Measurements from ENCODE around the gene RAD9A. TPM values are rescaled to one million over a fixed set of nuclear protein-coding genes. Genes with fewer than 3 reads are reported as not detected.

Gene RAD9A
- total and polyA plus RNA-seq, 9 of the 15 experiments (the other 6 are each of a cell fraction or from before 2014, with no cell fraction given), result 1.4 to 41.2 (median 16.1) TPM

DNA sequence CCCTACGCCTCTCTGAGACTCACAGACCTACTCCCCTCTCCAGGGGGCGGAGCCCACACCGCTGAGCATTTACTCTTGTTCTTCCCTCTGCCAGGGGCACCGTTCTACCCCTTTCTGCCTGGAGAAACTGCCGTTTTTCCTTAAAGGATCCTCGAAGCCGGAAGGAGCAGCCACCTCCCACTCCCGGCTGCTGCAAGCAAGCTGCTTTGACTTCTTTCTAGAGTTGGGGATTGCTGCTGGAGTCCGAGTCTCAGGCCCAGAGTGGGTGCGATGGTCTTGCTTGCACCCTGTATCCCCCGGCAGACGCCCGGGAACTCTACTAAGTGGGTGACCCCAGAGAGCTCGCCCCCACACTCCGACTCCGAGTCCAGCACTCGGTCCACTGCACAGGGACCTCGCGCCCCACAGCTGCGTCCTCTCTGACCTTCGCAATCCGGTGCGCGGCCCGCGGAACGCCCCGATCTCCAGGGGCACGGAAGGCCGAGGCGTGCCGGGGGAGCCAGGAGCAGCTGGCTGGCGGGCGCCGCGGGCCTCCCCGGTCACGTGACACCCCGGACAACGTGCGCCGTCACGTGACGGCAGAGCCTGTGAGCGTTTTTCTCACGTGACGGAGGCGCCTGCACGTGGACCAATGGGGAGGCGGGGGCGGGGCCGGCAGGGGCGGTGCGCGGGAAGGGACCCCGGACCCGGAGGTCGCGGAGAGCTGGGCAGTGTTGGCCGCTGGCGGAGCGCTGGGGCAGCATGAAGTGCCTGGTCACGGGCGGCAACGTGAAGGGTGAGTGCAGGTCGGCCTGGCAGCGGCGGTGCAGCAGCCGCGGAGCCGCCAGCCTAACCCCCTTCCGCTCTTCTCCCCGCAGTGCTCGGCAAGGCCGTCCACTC, at the start of gene RAD9A (continued):
- TF ChIP-seq, protein P1, sequence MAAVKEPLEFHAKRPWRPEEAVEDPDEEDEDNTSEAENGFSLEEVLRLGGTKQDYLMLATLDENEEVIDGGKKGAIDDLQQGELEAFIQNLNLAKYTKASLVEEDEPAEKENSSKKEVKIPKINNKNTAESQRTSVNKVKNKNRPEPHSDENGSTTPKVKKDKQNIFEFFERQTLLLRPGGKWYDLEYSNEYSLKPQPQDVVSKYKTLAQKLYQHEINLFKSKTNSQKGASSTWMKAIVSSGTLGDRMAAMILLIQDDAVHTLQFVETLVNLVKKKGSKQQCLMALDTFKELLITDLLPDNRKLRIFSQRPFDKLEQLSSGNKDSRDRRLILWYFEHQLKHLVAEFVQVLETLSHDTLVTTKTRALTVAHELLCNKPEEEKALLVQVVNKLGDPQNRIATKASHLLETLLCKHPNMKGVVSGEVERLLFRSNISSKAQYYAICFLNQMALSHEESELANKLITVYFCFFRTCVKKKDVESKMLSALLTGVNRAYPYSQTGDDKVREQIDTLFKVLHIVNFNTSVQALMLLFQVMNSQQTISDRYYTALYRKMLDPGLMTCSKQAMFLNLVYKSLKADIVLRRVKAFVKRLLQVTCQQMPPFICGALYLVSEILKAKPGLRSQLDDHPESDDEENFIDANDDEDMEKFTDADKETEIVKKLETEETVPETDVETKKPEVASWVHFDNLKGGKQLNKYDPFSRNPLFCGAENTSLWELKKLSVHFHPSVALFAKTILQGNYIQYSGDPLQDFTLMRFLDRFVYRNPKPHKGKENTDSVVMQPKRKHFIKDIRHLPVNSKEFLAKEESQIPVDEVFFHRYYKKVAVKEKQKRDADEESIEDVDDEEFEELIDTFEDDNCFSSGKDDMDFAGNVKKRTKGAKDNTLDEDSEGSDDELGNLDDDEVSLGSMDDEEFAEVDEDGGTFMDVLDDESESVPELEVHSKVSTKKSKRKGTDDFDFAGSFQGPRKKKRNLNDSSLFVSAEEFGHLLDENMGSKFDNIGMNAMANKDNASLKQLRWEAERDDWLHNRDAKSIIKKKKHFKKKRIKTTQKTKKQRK (IDR thresholded peaks at IDR 0.05; ENCODE audit: borderline replicate concordance, low read depth, low read length), result no peak
- TF ChIP-seq PCBP2 (IDR thresholded peaks at IDR 0.05; ENCODE audit: low read depth, low read length, poor library complexity, severe bottlenecking) (no peak), NR4A1 (CRISPR knock-in tag; IDR thresholded peaks at IDR 0.05) (no peak), NR4A1 (tag; IDR thresholded peaks at IDR 0.05) (no peak), ZNF780A (CRISPR knock-in tag; IDR thresholded peaks at IDR 0.05) (no peak), BCOR (IDR thresholded peaks at IDR 0.05) (peak; percentile 62), HNRNPUL1 (IDR thresholded peaks at IDR 0.05; ENCODE audit: low read length) (no peak), SRSF9 (IDR thresholded peaks at IDR 0.05; ENCODE audit: borderline replicate concordance, low read depth, low read length) (no peak), RNF2 (IDR thresholded peaks at IDR 0.05) (peak; percentile 76), RUNX1 (IDR thresholded peaks at IDR 0.05; ENCODE audit: low read depth) (no peak), RBM17 (IDR thresholded peaks at IDR 0.05; ENCODE audit: borderline replicate concordance, low read depth, low read length) (no peak), OTX1 (CRISPR knock-in tag; IDR thresholded peaks at IDR 0.05) (no peak), ZNF778 (CRISPR knock-in tag; IDR thresholded peaks at IDR 0.05) (no peak), TFAM (CRISPR knock-in tag; conservative IDR thresholded peaks at IDR 0.05) (no peak)
- TF ChIP-seq, protein P2, sequence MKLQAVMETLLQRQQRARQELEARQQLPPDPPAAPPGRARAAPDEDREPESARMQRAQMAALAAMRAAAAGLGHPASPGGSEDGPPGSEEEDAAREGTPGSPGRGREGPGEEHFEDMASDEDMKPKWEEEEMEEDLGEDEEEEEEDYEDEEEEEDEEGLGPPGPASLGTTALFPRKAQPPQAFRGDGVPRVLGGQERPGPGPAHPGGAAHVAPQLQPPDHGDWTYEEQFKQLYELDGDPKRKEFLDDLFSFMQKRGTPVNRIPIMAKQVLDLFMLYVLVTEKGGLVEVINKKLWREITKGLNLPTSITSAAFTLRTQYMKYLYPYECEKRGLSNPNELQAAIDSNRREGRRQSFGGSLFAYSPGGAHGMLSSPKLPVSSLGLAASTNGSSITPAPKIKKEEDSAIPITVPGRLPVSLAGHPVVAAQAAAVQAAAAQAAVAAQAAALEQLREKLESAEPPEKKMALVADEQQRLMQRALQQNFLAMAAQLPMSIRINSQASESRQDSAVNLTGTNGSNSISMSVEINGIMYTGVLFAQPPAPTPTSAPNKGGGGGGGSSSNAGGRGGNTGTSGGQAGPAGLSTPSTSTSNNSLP (IDR thresholded peaks at IDR 0.05; ENCODE audit: borderline replicate concordance, low read depth, low read length), result no peak
- TF ChIP-seq, protein P3, sequence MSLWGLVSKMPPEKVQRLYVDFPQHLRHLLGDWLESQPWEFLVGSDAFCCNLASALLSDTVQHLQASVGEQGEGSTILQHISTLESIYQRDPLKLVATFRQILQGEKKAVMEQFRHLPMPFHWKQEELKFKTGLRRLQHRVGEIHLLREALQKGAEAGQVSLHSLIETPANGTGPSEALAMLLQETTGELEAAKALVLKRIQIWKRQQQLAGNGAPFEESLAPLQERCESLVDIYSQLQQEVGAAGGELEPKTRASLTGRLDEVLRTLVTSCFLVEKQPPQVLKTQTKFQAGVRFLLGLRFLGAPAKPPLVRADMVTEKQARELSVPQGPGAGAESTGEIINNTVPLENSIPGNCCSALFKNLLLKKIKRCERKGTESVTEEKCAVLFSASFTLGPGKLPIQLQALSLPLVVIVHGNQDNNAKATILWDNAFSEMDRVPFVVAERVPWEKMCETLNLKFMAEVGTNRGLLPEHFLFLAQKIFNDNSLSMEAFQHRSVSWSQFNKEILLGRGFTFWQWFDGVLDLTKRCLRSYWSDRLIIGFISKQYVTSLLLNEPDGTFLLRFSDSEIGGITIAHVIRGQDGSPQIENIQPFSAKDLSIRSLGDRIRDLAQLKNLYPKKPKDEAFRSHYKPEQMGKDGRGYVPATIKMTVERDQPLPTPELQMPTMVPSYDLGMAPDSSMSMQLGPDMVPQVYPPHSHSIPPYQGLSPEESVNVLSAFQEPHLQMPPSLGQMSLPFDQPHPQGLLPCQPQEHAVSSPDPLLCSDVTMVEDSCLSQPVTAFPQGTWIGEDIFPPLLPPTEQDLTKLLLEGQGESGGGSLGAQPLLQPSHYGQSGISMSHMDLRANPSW (CRISPR knock-in tag; IDR thresholded peaks at IDR 0.05), result peak; percentile 83; the same call in 1 of the 2 replicates
- TF ChIP-seq, protein P4, sequence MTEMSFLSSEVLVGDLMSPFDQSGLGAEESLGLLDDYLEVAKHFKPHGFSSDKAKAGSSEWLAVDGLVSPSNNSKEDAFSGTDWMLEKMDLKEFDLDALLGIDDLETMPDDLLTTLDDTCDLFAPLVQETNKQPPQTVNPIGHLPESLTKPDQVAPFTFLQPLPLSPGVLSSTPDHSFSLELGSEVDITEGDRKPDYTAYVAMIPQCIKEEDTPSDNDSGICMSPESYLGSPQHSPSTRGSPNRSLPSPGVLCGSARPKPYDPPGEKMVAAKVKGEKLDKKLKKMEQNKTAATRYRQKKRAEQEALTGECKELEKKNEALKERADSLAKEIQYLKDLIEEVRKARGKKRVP (CRISPR knock-in tag; IDR thresholded peaks at IDR 0.05), result no peak
- TF ChIP-seq, protein P5, sequence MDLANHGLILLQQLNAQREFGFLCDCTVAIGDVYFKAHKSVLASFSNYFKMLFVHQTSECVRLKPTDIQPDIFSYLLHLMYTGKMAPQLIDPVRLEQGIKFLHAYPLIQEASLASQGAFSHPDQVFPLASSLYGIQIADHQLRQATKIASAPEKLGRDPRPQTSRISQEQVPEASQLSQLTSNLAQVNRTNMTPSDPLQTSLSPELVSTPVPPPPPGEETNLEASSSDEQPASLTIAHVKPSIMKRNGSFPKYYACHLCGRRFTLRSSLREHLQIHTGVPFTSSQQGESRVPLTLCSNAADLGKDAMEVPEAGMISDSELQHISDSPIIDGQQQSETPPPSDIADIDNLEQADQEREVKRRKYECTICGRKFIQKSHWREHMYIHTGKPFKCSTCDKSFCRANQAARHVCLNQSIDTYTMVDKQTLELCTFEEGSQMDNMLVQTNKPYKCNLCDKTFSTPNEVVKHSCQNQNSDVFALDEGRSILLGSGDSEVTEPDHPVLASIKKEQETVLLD (IDR thresholded peaks at IDR 0.05), result no peak
